Activated T-helper 1 cell treated with anti-CD3 and anti-CD28 coated beads, Interleukin-12 subunit alpha, Interleukin-12 subunit beta, Interleukin-2, Interleukin-4 antibody, amounts not matched to agents 30 ng/mL and 10 ng/mL and 1 ng/mL, durations not matched to agents 14 hours and 24 hours and 36 hours (primary cell): ENCODE data around the gene MAST3. TPM values are rescaled to one million over a fixed set of nuclear protein-coding genes. Genes with fewer than 3 reads are reported as not detected.
"Not testable (repeated sequence)": the region's sequence is repeated elsewhere in the genome, so short reads cannot be mapped to it uniquely, and the experiment has no call there.

Source experiments
- DNase-seq: peaks from one replicate; pipeline ENCODE4 v3.0.0; 2021; ENCODE audit warnings: low spot score
- H3K27ac Mint-ChIP-seq: one replicate; pipeline ENCODE4 v1.8.0; 2021; ENCODE audit warnings: mild to moderate bottlenecking, mixed read lengths
- H3K27me3 Mint-ChIP-seq: one replicate; pipeline ENCODE4 v1.8.0; 2022; ENCODE audit warnings: mild to moderate bottlenecking, moderate library complexity, mixed read lengths; ENCODE audit not compliant: insufficient read depth
- H3K36me3 Mint-ChIP-seq: one replicate; pipeline ENCODE4 v1.8.0; 2021; ENCODE audit warnings: low read depth, mixed read lengths
- H3K4me1 Mint-ChIP-seq: one replicate; pipeline ENCODE4 v1.8.0; 2021; ENCODE audit warnings: low read depth, mixed read lengths
- H3K4me3 Mint-ChIP-seq: one replicate; pipeline ENCODE4 v1.8.0; 2021; ENCODE audit warnings: mild to moderate bottlenecking, moderate library complexity, mixed read lengths
- H3K9me3 Mint-ChIP-seq: one replicate; pipeline ENCODE4 v1.8.0; 2021; ENCODE audit warnings: mixed read lengths
- intact Hi-C: fragments of 100-400 bp; cut with micrococcal nuclease; formaldehyde crosslinking; loops from one replicate; pipeline ENCODE4 v1.15.1; 2024
- total RNA-seq: library from RNA; stranded (reverse); gene quantifications from 2 replicates; pipeline ENCODE4 v1.2.3, GENCODE V29; 2022

The MAST3 gene
- total RNA-seq, 1 donor from 2014 or later = 16.5 TPM

- Mint-ChIP-seq H3K27me3 (no peaks in the 10 kb centered on the region), H3K9me3 (no peaks in the 10 kb centered on the region), H3K36me3 (peaks cover 33% of the 10 kb centered on the region), H3K4me1 (peaks cover 6% of the 10 kb centered on the region), H3K27ac (no peak overlapping the region), H3K4me3 (no peak overlapping the region)
- DNase-seq = no peak
- intact Hi-C loops = no loop called here
These were observed 29.2 kb upstream of the MAST3 start for GRCh38 chr19:18068395-18068794.

- no peak overlapping the region for H3K4me3 Mint-ChIP-seq
- H3K27ac Mint-ChIP-seq = no peak overlapping the region
- H3K4me1 Mint-ChIP-seq = peaks cover 14% of the 10 kb centered on the region
- intact Hi-C loops = no loop called here
- no peaks in the 10 kb centered on the region for H3K27me3 Mint-ChIP-seq
- no peak for DNase-seq
- H3K36me3 Mint-ChIP-seq = peaks cover 40% of the 10 kb centered on the region
- no peaks in the 10 kb centered on the region for H3K9me3 Mint-ChIP-seq
These were observed 28.2 kb upstream of the MAST3 start for GRCh38 chr19:18069383-18069782.

- Mint-ChIP-seq H3K36me3 (peaks cover 34% of the 10 kb centered on the region), H3K27me3 (no peaks in the 10 kb centered on the region), H3K27ac (no peak overlapping the region), H3K9me3 (no peaks in the 10 kb centered on the region), H3K4me3 (no peak overlapping the region), H3K4me1 (peaks cover 14% of the 10 kb centered on the region)
- intact Hi-C loops = no loop called here
- DNase-seq = no peak
These were observed 27.4 kb upstream of the MAST3 start for GRCh38 chr19:18070181-18070580.

- no peak for DNase-seq
- H3K9me3 Mint-ChIP-seq = no peaks in the 10 kb centered on the region
- peaks cover 14% of the 10 kb centered on the region for H3K4me1 Mint-ChIP-seq
- H3K27ac Mint-ChIP-seq = no peak overlapping the region
- intact Hi-C loops = no loop called here
- peaks cover 36% of the 10 kb centered on the region for H3K36me3 Mint-ChIP-seq
- no peak overlapping the region for H3K4me3 Mint-ChIP-seq
- no peaks in the 10 kb centered on the region for H3K27me3 Mint-ChIP-seq
These were observed 25.2 kb upstream of the MAST3 start for GRCh38 chr19:18072335-18072734.

- Mint-ChIP-seq H3K27ac (peak overlapping the region; percentile 79), H3K36me3 (peaks cover 38% of the 10 kb centered on the region), H3K27me3 (no peaks in the 10 kb centered on the region), H3K4me1 (peaks cover 14% of the 10 kb centered on the region), H3K9me3 (no peaks in the 10 kb centered on the region), H3K4me3 (peak overlapping the region; percentile 31)
- DNase-seq = no peak
- intact Hi-C loops = no loop called here
These were observed 24.4 kb upstream of the MAST3 start for GRCh38 chr19:18073197-18073596.

- Mint-ChIP-seq H3K36me3 (peaks cover 39% of the 10 kb centered on the region), H3K27me3 (no peaks in the 10 kb centered on the region), H3K9me3 (no peaks in the 10 kb centered on the region), H3K27ac (no peak overlapping the region), H3K4me3 (no peak overlapping the region), H3K4me1 (peaks cover 14% of the 10 kb centered on the region)
- intact Hi-C loops = no loop called here
- no peak for DNase-seq
These were observed 23.4 kb upstream of the MAST3 start for GRCh38 chr19:18074192-18074591.

- Mint-ChIP-seq H3K27ac (peak overlapping the region; percentile 25), H3K9me3 (peaks cover 6% of the 10 kb centered on the region), H3K36me3 (peaks cover 30% of the 10 kb centered on the region), H3K27me3 (no peaks in the 10 kb centered on the region), H3K4me3 (peak overlapping the region; percentile 27), H3K4me1 (peaks cover 36% of the 10 kb centered on the region)
- intact Hi-C loops = no loop called here
- DNase-seq = no peak
These were observed 13.5 kb upstream of the MAST3 start for GRCh38 chr19:18083929-18084684.

GRCh38 chr19:18085702-18086457 is 11.7 kb upstream of the MAST3 start:
- peaks cover 22% of the 10 kb centered on the region for H3K36me3 Mint-ChIP-seq
- peak overlapping the region; percentile 97 for H3K4me3 Mint-ChIP-seq
- peaks cover 6% of the 10 kb centered on the region for H3K9me3 Mint-ChIP-seq
- intact Hi-C loops = loop anchor here (1.0 to 5.0 kb wide), 3 partner anchors 41 to 206 kb away; partner anchors contain the start of gene ARRDC2
- no peak for DNase-seq
- peak overlapping the region; percentile 99 for H3K27ac Mint-ChIP-seq
- H3K4me1 Mint-ChIP-seq = peaks cover 53% of the 10 kb centered on the region
- H3K27me3 Mint-ChIP-seq = no peaks in the 10 kb centered on the region

- Mint-ChIP-seq H3K4me3 (peak within 1 kb of the TSS; percentile 97), H3K27ac (peak within 1 kb of the TSS; percentile 99), H3K36me3 (peaks cover 23% of the 10 kb centered on the region), H3K9me3 (peaks cover 6% of the 10 kb centered on the region), H3K4me1 (peaks cover 60% of the 10 kb centered on the region), H3K27me3 (no peaks in the 10 kb centered on the region)
- intact Hi-C loops = loop anchor here (1.0 to 5.0 kb wide), 3 partner anchors 41 to 206 kb away; partner anchors contain the start of gene ARRDC2
- peak; percentile 75 for DNase-seq
These were observed 10.9 kb upstream of the MAST3 start, which contains the start of gene IL12RB1 for GRCh38 chr19:18086590-18087138. Gene IL12RB1, minus strand, starts transcription at chr19:18086934. Its CDS starts 111 bp downstream, at chr19:18086823.

GRCh38 chr19:18089096-18089541 is 8.5 kb upstream of the MAST3 start:
- intact Hi-C loops = loop anchor here (2.0 to 5.0 kb wide), 2 partner anchors 66 to 203 kb away; no protein-coding TSS in a partner anchor
- not testable (repeated sequence) for H3K27me3 Mint-ChIP-seq

GRCh38 chr19:18089726-18090125 is 7.9 kb upstream of the MAST3 start:
- Mint-ChIP-seq H3K36me3 (peaks cover 2% of the 10 kb centered on the region), H3K4me1 (peaks cover 53% of the 10 kb centered on the region), H3K27me3 (no peaks in the 10 kb centered on the region), H3K27ac (peak overlapping the region; percentile 94), H3K4me3 (no peak overlapping the region), H3K9me3 (no peaks in the 10 kb centered on the region)
- no peak for DNase-seq
- intact Hi-C loops = loop anchor here (2.0 to 5.0 kb wide), 2 partner anchors 67 to 203 kb away; no protein-coding TSS in a partner anchor

More at GRCh38 chr19:18089096-18089541, 8.5 kb upstream of the MAST3 start:
- H3K9me3 Mint-ChIP-seq, H3K36me3 Mint-ChIP-seq: not testable (repeated sequence)
- H3K4me1 Mint-ChIP-seq = peaks cover 59% of the 10 kb centered on the region
- peak overlapping the region; percentile 94 for H3K27ac Mint-ChIP-seq
- peak overlapping the region; percentile 65 for H3K4me3 Mint-ChIP-seq
- DNase-seq = peak; percentile 38

GRCh38 chr19:18090545-18091216 is 6.9 kb upstream of the MAST3 start:
- no peak for DNase-seq
- peak overlapping the region; percentile 69 for H3K4me3 Mint-ChIP-seq
- intact Hi-C loops = no loop called here
- H3K27ac Mint-ChIP-seq = peak overlapping the region; percentile 94
- H3K4me1 Mint-ChIP-seq = peaks cover 53% of the 10 kb centered on the region
- H3K9me3 Mint-ChIP-seq = no peaks in the 10 kb centered on the region
- H3K36me3 Mint-ChIP-seq = peaks cover 2% of the 10 kb centered on the region
- H3K27me3 Mint-ChIP-seq = no peaks in the 10 kb centered on the region
